GM12878 (cell line): ENCODE measurements around the gene USF3. TPM values are rescaled to one million over a fixed set of nuclear protein-coding genes. Genes with fewer than 3 reads are reported as not detected.

Experiments
- BACH1 ChIP-seq: fragments of 450-650 bp; IDR thresholded peaks from 2 replicates; pipeline ENCODE4 v1.6.1; 2017; ENCODE audit warnings: mild to moderate bottlenecking, borderline replicate concordance
- BMI1 ChIP-seq: fragments of 450-650 bp; IDR thresholded peaks from 2 replicates; pipeline ENCODE4 v1.6.1; 2016; ENCODE audit warnings: mild to moderate bottlenecking, moderate library complexity, borderline replicate concordance
- ESRRA ChIP-seq: IDR thresholded peaks from 2 replicates; pipeline ENCODE4 v1.6.1; 2012; ENCODE audit warnings: mild to moderate bottlenecking, low read length, improper control_type of control experiment
- FOS ChIP-seq: IDR thresholded peaks from 3 replicates; pipeline ENCODE4 v1.6.1; 2011; ENCODE audit warnings: borderline replicate concordance; ENCODE audit not compliant: insufficient read length; ENCODE audit errors: extremely low read depth
- GABPA ChIP-seq: IDR thresholded peaks from 2 replicates; pipeline ENCODE4 v1.6.1; 2014; ENCODE audit warnings: antibody characterized with exemption, low read depth, mild to moderate bottlenecking, inconsistent platforms
- HDAC6 ChIP-seq: fragments of 200-600 bp; sonication (generic); IDR thresholded peaks from one replicate; pipeline ENCODE4 v1.8.0; 2017; ENCODE audit warnings: antibody characterized with exemption; ENCODE audit not compliant: unreplicated experiment
- MTA3 ChIP-seq: IDR thresholded peaks from 2 replicates; pipeline ENCODE4 v1.6.1; 2012; ENCODE audit warnings: low read length, inconsistent platforms, borderline replicate concordance
- NBN ChIP-seq: fragments of 450-650 bp; IDR thresholded peaks from 2 replicates; pipeline ENCODE4 v1.6.1; 2016
- NFYA ChIP-seq: IDR thresholded peaks from 2 replicates; pipeline ENCODE4 v1.6.1; 2011; ENCODE audit warnings: low read depth, mild to moderate bottlenecking, low read length, improper control_type of control experiment, borderline replicate concordance
- PAX5 ChIP-seq: IDR thresholded peaks from 2 replicates; pipeline ENCODE4 v1.6.1; 2011; ENCODE audit warnings: low read depth, low read length, borderline replicate concordance
- PML ChIP-seq: IDR thresholded peaks from 2 replicates; pipeline ENCODE4 v1.6.1; 2012; ENCODE audit warnings: low read length, inconsistent platforms
- POLR2A ChIP-seq: IDR thresholded peaks from 2 replicates; pipeline ENCODE4 v1.6.1; 2011; ENCODE audit warnings: low read depth, mild to moderate bottlenecking, low read length
- POLR2AphosphoS2 ChIP-seq: IDR thresholded peaks from 2 replicates; pipeline ENCODE4 v1.6.1; 2011; ENCODE audit warnings: low read depth, mild to moderate bottlenecking, low read length, improper control_type of control experiment, moderate library complexity
- POLR2AphosphoS5 ChIP-seq: IDR thresholded peaks from 2 replicates; pipeline ENCODE4 v1.6.1; 2011; ENCODE audit warnings: mild to moderate bottlenecking, low read length, inconsistent platforms
- SMAD1 ChIP-seq: fragments of 450-650 bp; IDR thresholded peaks from 2 replicates; pipeline ENCODE4 v1.6.1; 2018; ENCODE audit warnings: mild to moderate bottlenecking, low read depth; ENCODE audit not compliant: partially characterized antibody
- SMARCA5 ChIP-seq: fragments of 450-650 bp; IDR thresholded peaks from 2 replicates; pipeline ENCODE4 v1.6.1; 2017; ENCODE audit warnings: mild to moderate bottlenecking
- SMC3 ChIP-seq: IDR thresholded peaks from 2 replicates; pipeline ENCODE4 v1.6.1; 2011; ENCODE audit warnings: low read length, improper control_type of control experiment, borderline replicate concordance
- SPI1 ChIP-seq: IDR thresholded peaks from 2 replicates; pipeline ENCODE4 v1.6.1; 2011; ENCODE audit warnings: low read depth, mild to moderate bottlenecking, low read length, moderate library complexity, borderline replicate concordance; ENCODE audit not compliant: insufficient read depth
- SREBF1 ChIP-seq: IDR thresholded peaks from 2 replicates; pipeline ENCODE4 v1.6.1; 2012; ENCODE audit warnings: mild to moderate bottlenecking, low read length
- TCF12 ChIP-seq: IDR thresholded peaks from 2 replicates; pipeline ENCODE4 v1.6.1; 2011; ENCODE audit warnings: low read depth, mild to moderate bottlenecking, low read length
- WRNIP1 ChIP-seq: IDR thresholded peaks from 2 replicates; pipeline ENCODE4 v1.6.1; 2011; ENCODE audit warnings: low read depth, low read length, improper control_type of control experiment, borderline replicate concordance
- ZNF384 ChIP-seq: IDR thresholded peaks from 2 replicates; pipeline ENCODE4 v1.6.1; 2012; ENCODE audit warnings: low read depth, mild to moderate bottlenecking, low read length, improper control_type of control experiment, borderline replicate concordance
- ZNF622 ChIP-seq: fragments of 450-650 bp; IDR thresholded peaks from 2 replicates; pipeline ENCODE4 v1.6.1; 2017; ENCODE audit warnings: mild to moderate bottlenecking, inconsistent platforms
- polyA plus RNA-seq, 11 experiments: library from polyadenylated mRNA; depleted of rRNA in 4 of 11; unstranded in 6 of 11; stranded (reverse) in 5 of 11; fragments of >200 nt; fragmentation: Nextera tagmentation in 4 of 11; fragmentation: Illumina TruSeq in 1 of 11; extraction: Ambion mirVana in 4 of 11; extraction: Trizol in 1 of 11; gene quantifications; 1 replicate in 1 of 11; 2 replicates in 10 of 11; pipeline versions ENCODE4 v1.2.1 to v1.2.3, GENCODE V29; 2011 to 2016; ENCODE audit warnings: inconsistent platforms in 2 of 11, missing spikeins in 2 of 11, low read depth in 1 of 11
- total RNA-seq, 4 experiments: library from RNA; depleted of rRNA in 3 of 4; stranded (reverse); fragments of >200 nt in 3 of 4; fragmentation: Illumina TruSeq in 1 of 4; extraction: Trizol in 1 of 4; gene quantifications; 2 replicates each; pipeline versions ENCODE4 v1.2.1 to v1.2.3, GENCODE V29; 2013 to 2021
- TF ChIP-seq, protein P1 (sequence below): fragments of 450-650 bp; IDR thresholded peaks from 2 replicates; pipeline ENCODE4 v1.6.1; 2017; ENCODE audit warnings: mild to moderate bottlenecking
- TF ChIP-seq, protein P2 (sequence below): IDR thresholded peaks from 2 replicates; pipeline ENCODE4 v1.6.1; 2011; ENCODE audit warnings: low read depth, low read length, improper control_type of control experiment, borderline replicate concordance
- TF ChIP-seq, protein P3 (sequence below): fragments of 450-650 bp; IDR thresholded peaks from 2 replicates; pipeline ENCODE4 v1.6.1; 2014; ENCODE audit warnings: mild to moderate bottlenecking
- TF ChIP-seq, protein P4 (sequence below), 3 experiments: IDR thresholded peaks in 2 of 3; conservative IDR thresholded peaks in 1 of 3; 2 replicates each; pipeline ENCODE4 v1.5.1; 2011; ENCODE audit warnings: low read depth in 3 of 3, low read length in 3 of 3, mild to moderate bottlenecking in 3 of 3, control low read depth in 2 of 3, moderate library complexity in 2 of 3, inconsistent platforms in 1 of 3, mixed read lengths in 1 of 3; ENCODE audit not compliant: control insufficient read depth in 2 of 3, insufficient read depth in 1 of 3; ENCODE audit errors: extremely low read depth in 1 of 3

The USF3 gene
- total and polyA plus RNA-seq, 10 of the 15 experiments (the other 5 are each of a cell fraction or from before 2014, with no cell fraction given) = 3.1 to 15.9 (median 7.8) TPM

DNA sequence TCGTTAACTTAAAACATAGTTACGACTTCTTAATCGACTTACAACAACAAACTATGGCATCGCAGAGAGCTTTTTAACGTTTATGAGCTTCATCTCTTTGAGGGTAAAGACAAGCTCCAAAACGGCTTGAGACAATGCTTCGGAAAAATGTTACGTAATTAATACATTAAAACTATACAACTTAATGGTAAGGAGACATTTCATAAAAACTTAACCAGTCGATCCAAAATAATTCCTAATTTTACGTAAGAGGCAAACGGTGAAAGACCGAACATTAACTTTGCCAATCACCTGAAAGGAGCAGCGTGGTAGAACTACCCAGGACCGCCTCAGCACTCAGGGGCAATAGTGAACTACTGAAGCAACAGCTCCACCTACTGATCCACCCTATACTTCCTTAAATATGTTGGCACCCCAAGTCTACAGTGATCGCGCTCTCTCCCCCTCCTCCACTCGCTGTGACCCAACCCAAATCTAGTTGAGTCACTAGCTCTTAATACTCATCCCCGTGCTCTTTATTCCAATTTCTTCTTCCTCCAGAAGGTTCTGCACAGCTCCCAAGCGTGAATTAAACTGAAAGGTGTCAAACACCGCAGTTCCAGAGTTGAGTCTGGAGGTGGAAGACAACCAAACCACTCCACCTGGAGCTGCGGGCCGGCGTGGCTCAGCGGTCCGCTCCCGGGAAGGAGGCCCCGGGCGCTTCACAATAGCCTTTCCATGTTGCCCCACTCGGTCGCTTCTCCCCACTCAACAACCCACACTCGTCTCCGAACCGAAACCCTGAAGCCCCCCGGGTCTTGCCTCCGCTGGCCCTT is 48.7 kb upstream of the USF3 start (continued):
- no peak for TF ChIP-seq BACH1
- TF ChIP-seq, protein P1, sequence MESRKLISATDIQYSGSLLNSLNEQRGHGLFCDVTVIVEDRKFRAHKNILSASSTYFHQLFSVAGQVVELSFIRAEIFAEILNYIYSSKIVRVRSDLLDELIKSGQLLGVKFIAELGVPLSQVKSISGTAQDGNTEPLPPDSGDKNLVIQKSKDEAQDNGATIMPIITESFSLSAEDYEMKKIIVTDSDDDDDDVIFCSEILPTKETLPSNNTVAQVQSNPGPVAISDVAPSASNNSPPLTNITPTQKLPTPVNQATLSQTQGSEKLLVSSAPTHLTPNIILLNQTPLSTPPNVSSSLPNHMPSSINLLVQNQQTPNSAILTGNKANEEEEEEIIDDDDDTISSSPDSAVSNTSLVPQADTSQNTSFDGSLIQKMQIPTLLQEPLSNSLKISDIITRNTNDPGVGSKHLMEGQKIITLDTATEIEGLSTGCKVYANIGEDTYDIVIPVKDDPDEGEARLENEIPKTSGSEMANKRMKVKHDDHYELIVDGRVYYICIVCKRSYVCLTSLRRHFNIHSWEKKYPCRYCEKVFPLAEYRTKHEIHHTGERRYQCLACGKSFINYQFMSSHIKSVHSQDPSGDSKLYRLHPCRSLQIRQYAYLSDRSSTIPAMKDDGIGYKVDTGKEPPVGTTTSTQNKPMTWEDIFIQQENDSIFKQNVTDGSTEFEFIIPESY = no peak
- TF ChIP-seq SMC3 = peak; percentile 35; the same call in 1 of the 2 replicates
- TF ChIP-seq PML = no peak
- no peak for TF ChIP-seq BMI1
- TF ChIP-seq, protein P2, sequence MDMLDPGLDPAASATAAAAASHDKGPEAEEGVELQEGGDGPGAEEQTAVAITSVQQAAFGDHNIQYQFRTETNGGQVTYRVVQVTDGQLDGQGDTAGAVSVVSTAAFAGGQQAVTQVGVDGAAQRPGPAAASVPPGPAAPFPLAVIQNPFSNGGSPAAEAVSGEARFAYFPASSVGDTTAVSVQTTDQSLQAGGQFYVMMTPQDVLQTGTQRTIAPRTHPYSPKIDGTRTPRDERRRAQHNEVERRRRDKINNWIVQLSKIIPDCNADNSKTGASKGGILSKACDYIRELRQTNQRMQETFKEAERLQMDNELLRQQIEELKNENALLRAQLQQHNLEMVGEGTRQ = no peak
- no peak for TF ChIP-seq SMAD1
- TF ChIP-seq PAX5 = no peak; the same call in 1 of the 2 replicates
- no peak for TF ChIP-seq GABPA
- 0 out of 2 replicates have a peak, but pooled peaks have one; percentile 24 for TF ChIP-seq POLR2A
- no peak for TF ChIP-seq MTA3
- TF ChIP-seq NBN = peak; percentile 79
- no peak for TF ChIP-seq NFYA
- TF ChIP-seq, protein P3, sequence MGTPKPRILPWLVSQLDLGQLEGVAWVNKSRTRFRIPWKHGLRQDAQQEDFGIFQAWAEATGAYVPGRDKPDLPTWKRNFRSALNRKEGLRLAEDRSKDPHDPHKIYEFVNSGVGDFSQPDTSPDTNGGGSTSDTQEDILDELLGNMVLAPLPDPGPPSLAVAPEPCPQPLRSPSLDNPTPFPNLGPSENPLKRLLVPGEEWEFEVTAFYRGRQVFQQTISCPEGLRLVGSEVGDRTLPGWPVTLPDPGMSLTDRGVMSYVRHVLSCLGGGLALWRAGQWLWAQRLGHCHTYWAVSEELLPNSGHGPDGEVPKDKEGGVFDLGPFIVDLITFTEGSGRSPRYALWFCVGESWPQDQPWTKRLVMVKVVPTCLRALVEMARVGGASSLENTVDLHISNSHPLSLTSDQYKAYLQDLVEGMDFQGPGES = no peak
- TF ChIP-seq FOS = no peak
- TF ChIP-seq WRNIP1 = 0 out of 2 replicates have a peak, but pooled peaks have one; percentile 77
- peak; percentile 85 for TF ChIP-seq SMARCA5
- no peak for TF ChIP-seq HDAC6
- TF ChIP-seq, protein P4, sequence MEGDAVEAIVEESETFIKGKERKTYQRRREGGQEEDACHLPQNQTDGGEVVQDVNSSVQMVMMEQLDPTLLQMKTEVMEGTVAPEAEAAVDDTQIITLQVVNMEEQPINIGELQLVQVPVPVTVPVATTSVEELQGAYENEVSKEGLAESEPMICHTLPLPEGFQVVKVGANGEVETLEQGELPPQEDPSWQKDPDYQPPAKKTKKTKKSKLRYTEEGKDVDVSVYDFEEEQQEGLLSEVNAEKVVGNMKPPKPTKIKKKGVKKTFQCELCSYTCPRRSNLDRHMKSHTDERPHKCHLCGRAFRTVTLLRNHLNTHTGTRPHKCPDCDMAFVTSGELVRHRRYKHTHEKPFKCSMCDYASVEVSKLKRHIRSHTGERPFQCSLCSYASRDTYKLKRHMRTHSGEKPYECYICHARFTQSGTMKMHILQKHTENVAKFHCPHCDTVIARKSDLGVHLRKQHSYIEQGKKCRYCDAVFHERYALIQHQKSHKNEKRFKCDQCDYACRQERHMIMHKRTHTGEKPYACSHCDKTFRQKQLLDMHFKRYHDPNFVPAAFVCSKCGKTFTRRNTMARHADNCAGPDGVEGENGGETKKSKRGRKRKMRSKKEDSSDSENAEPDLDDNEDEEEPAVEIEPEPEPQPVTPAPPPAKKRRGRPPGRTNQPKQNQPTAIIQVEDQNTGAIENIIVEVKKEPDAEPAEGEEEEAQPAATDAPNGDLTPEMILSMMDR (IDR thresholded peaks at IDR 0.05 in 2 of 3, conservative IDR thresholded peaks at IDR 0.05 in 1 of 3; ENCODE audit: control insufficient read depth in 2 of 3, extremely low read depth in 1 of 3, insufficient read depth in 1 of 3, low read depth in 3 of 3, low read length in 3 of 3) = peak; percentile 72 to 87 (median 73); a peak in 5 of 6 replicates
- no peak for TF ChIP-seq ZNF622
- TF ChIP-seq POLR2AphosphoS5 = peak; percentile 33; the same call in 1 of the 2 replicates
- no peak for TF ChIP-seq POLR2AphosphoS2
- no peak for TF ChIP-seq ZNF384
- TF ChIP-seq SPI1 = no peak
- 0 out of 2 replicates have a peak, but pooled peaks have one; percentile 6 for TF ChIP-seq TCF12
- TF ChIP-seq ESRRA = no peak
- TF ChIP-seq SREBF1 = no peak
